Keratinocyte (primary cell): ENCODE measurements around the gene ZG16B. TPM values are rescaled to one million over a fixed set of nuclear protein-coding genes. Genes with fewer than 3 reads are reported as not detected.

Source experiments
- DNase-seq: peaks from one replicate; pipeline ENCODE4 v3.0.0-alpha.2; 2011; ENCODE audit warnings: low read depth, missing footprints, low spot score
- FAIRE-seq: peaks from 2 replicates; lab custom pipeline; 2011; peaks lifted over from hg19 to GRCh38; lab: Jason Lieb, UNC
- H2AFZ ChIP-seq: 2 replicates; pipeline ENCODE4 v1.6.0; 2012; ENCODE audit warnings: low read length, control low read depth, inconsistent platforms; ENCODE audit not compliant: control insufficient read depth
- H3K27ac ChIP-seq: 2 replicates; pipeline ENCODE4 v1.5.1; 2011; ENCODE audit warnings: low read length; ENCODE audit not compliant: control insufficient read depth, insufficient read depth
- H3K27me3 ChIP-seq: 3 replicates; pipeline ENCODE4 v1.6.0; 2011; ENCODE audit warnings: low read length; ENCODE audit not compliant: control insufficient read depth, insufficient read depth; ENCODE audit errors: extremely low read depth
- H3K36me3 ChIP-seq, 2 experiments: 2 replicates in 1 of 2; 3 replicates in 1 of 2; pipeline ENCODE4 v1.5.1; 2011; ENCODE audit warnings: low read length in 2 of 2, mild to moderate bottlenecking in 1 of 2; ENCODE audit not compliant: control insufficient read depth in 2 of 2, insufficient read depth in 2 of 2; ENCODE audit errors: extremely low read depth in 1 of 2
- H3K4me1 ChIP-seq: 3 replicates; pipeline ENCODE4 v1.5.1; 2011; ENCODE audit warnings: low read length; ENCODE audit not compliant: control insufficient read depth, insufficient read depth; ENCODE audit errors: extremely low read depth
- H3K4me2 ChIP-seq: 3 replicates; pipeline ENCODE4 v1.6.0; 2011; ENCODE audit warnings: low read depth, low read length; ENCODE audit not compliant: control insufficient read depth, insufficient read depth; ENCODE audit errors: extremely low read depth
- H3K4me3 ChIP-seq, 3 experiments: fragments of 200-600 bp in 1 of 3; sonication (generic) in 1 of 3; 2 replicates in 2 of 3; 3 replicates in 1 of 3; pipeline ENCODE4 v1.5.1; 2011 to 2016; ENCODE audit warnings: low read length in 3 of 3, mild to moderate bottlenecking in 3 of 3, control low read depth in 2 of 3, inconsistent platforms in 1 of 3, low read depth in 1 of 3, mixed read lengths in 1 of 3, mixed run types in 1 of 3, moderate library complexity in 1 of 3; ENCODE audit not compliant: control insufficient read depth in 2 of 3, insufficient read depth in 2 of 3; ENCODE audit errors: extremely low read depth in 1 of 3
- H3K79me2 ChIP-seq: 2 replicates; pipeline ENCODE4 v1.6.0; 2012; ENCODE audit warnings: low read length; ENCODE audit not compliant: control insufficient read depth, insufficient read depth
- H3K9ac ChIP-seq: 3 replicates; pipeline ENCODE4 v1.6.0; 2011; ENCODE audit warnings: low read length; ENCODE audit not compliant: control insufficient read depth, insufficient read depth; ENCODE audit errors: extremely low read depth
- H3K9me1 ChIP-seq: 3 replicates; pipeline ENCODE4 v1.6.0; 2011; ENCODE audit warnings: low read length; ENCODE audit not compliant: control insufficient read depth, insufficient read depth; ENCODE audit errors: extremely low read depth
- H3K9me3 ChIP-seq: 2 replicates; pipeline ENCODE4 v1.5.1; 2012; ENCODE audit warnings: low read depth, low read length; ENCODE audit not compliant: control insufficient read depth
- H4K20me1 ChIP-seq: 3 replicates; pipeline ENCODE4 v1.6.0; 2011; ENCODE audit warnings: low read length; ENCODE audit not compliant: control insufficient read depth, insufficient read depth; ENCODE audit errors: extremely low read depth
- CTCF ChIP-seq, 3 experiments: IDR thresholded peaks in 1 of 3; conservative IDR thresholded peaks in 1 of 3; optimal IDR thresholded peaks in 1 of 3; 2 replicates in 2 of 3; 3 replicates in 1 of 3; pipeline versions ENCODE3 to v1.5.1; 2011; ENCODE audit warnings: low read length in 3 of 3, mild to moderate bottlenecking in 3 of 3, moderate library complexity in 2 of 3, control low read depth in 1 of 3, inconsistent platforms in 1 of 3; ENCODE audit not compliant: insufficient read depth in 2 of 3; ENCODE audit errors: extremely low read depth in 1 of 3
- EZH2 ChIP-seq: IDR thresholded peaks from one replicate; pipeline ENCODE4 v1.6.1; 2012; ENCODE audit warnings: inconsistent platforms, mild to moderate bottlenecking, low read length, moderate library complexity
- dilution Hi-C: fragments of 300-500 bp; cut with MboI; formaldehyde crosslinking; loops from one replicate; pipeline ENCODE4 v1.7.0; 2020; ENCODE audit warnings: low sequenced_read_pairs; ENCODE audit not compliant: extremely low pct_ligation_motif_present
- polyA plus RNA-seq, 5 experiments: library from polyadenylated mRNA; depleted of rRNA in 3 of 5; stranded (reverse) in 3 of 5; stranded (forward) in 1 of 5; unstranded in 1 of 5; fragments of >200 nt; gene quantifications; 1 replicate in 1 of 5; 2 replicates in 3 of 5; 3 replicates in 1 of 5; pipeline versions ENCODE4 v1.2.1 to v1.2.3, GENCODE V29; 2011 to 2012; ENCODE audit warnings: missing spikeins in 2 of 5, low read depth in 1 of 5, low replicate concordance in 1 of 5

The ZG16B gene
- polyA plus RNA-seq, 1 donor (not counting 4 experiments of a cell fraction or from before 2014, with no cell fraction given), result 2.1 TPM

GRCh38 chr16:2809149-2809760 is 20.8 kb upstream of the ZG16B start:
- Histone ChIP-seq H3K4me1 (peaks cover 6% of the 10 kb centered on the region), H3K27me3 (peaks cover 35% of the 10 kb centered on the region), H4K20me1 (no peaks in the 10 kb centered on the region), H3K9me3 (peaks cover 6% of the 10 kb centered on the region), H2AFZ (no peak overlapping the region), H3K9ac (no peak overlapping the region), H3K79me2 (no peaks in the 10 kb centered on the region), H3K9me1 (no peaks in the 10 kb centered on the region), H3K4me3 (no peak overlapping the region), H3K4me2 (no peak overlapping the region), H3K27ac (no peak overlapping the region), H3K36me3 (no peaks in the 10 kb centered on the region)
- FAIRE-seq (no peak), DNase-seq (no peak)
- dilution Hi-C loops, result no loop called here
- TF ChIP-seq CTCF (optimal IDR thresholded peaks at IDR 0.05 in 1 of 3, IDR thresholded peaks at IDR 0.05 in 1 of 3, conservative IDR thresholded peaks at IDR 0.05 in 1 of 3; ENCODE audit: extremely low read depth in 1 of 3, insufficient read depth in 2 of 3, low read length in 3 of 3) (no peak), EZH2 (no peak)

GRCh38 chr16:2810651-2811050 is 19.5 kb upstream of the ZG16B start:
- H3K9me3 ChIP-seq, result no peaks in the 10 kb centered on the region
- H3K9me1 ChIP-seq, result no peaks in the 10 kb centered on the region
- H3K4me2 ChIP-seq, result no peak overlapping the region
- no peak for FAIRE-seq
- DNase-seq, result no peak
- no peak overlapping the region for H3K4me3 ChIP-seq
- no peaks in the 10 kb centered on the region for H4K20me1 ChIP-seq
- H3K79me2 ChIP-seq, result no peaks in the 10 kb centered on the region
- dilution Hi-C loops, result no loop called here
- no peak overlapping the region for H2AFZ ChIP-seq
- no peak for TF ChIP-seq CTCF (optimal IDR thresholded peaks at IDR 0.05 in 1 of 3, IDR thresholded peaks at IDR 0.05 in 1 of 3, conservative IDR thresholded peaks at IDR 0.05 in 1 of 3; ENCODE audit: extremely low read depth in 1 of 3, insufficient read depth in 2 of 3, low read length in 3 of 3)
- TF ChIP-seq EZH2, result no peak
- H3K4me1 ChIP-seq, result peaks cover 6% of the 10 kb centered on the region
- no peak overlapping the region for H3K9ac ChIP-seq
- H3K27me3 ChIP-seq, result peaks cover 41% of the 10 kb centered on the region
- no peaks in the 10 kb centered on the region for H3K36me3 ChIP-seq
- no peak overlapping the region for H3K27ac ChIP-seq
